HepG2 (cell line): ENCODE measurements around the gene KRTAP21-2. TPM values are rescaled to one million over a fixed set of nuclear protein-coding genes. Genes with fewer than 3 reads are reported as not detected.
A peak's percentile ranks its signal among the peaks of the same experiment; 100 is the strongest.
"Not testable (repeated sequence)": the region's sequence is repeated elsewhere in the genome, so short reads cannot be mapped to it uniquely, and the experiment has no call there.

ENCODE experiments used
- ATAC-seq: fragments of 200-7000 bp; cut with Tn5 transposase; 3 replicates; pipeline ENCODE4 v1.9.1; 2020; ENCODE audit warnings: mild to moderate bottlenecking, moderate library complexity
- BruUV-seq: library from RNA; stranded (reverse); fragments of 400-500 nt; replicated peaks from 2 replicates; lab custom pipeline; 2021; lab: Mats Ljungman, UMichigan
- CTCF ChIA-PET: fragments of 300-600 bp; formaldehyde crosslinking; extraction: SDS; loops from one replicate; lab custom pipeline; 2021; ENCODE audit warnings: low total read pairs, inconsistent platforms, low intra/inter-chr PET ratio; lab: Yijun Ruan, JAX
- POLR2A ChIA-PET: fragments of 350-600 bp; sonication (Branson Sonifier 250); formaldehyde crosslinking; loops from one replicate; lab custom pipeline; 2020; ENCODE audit warnings: antibody characterized with exemption, inconsistent platforms; lab: Yijun Ruan, JAX
- DNase-seq: peaks from one replicate; pipeline ENCODE4 v3.0.0-alpha.2; 2015; ENCODE audit warnings: low spot score
- FAIRE-seq: peaks from 3 replicates; lab custom pipeline; 2011; peaks lifted over from hg19 to GRCh38; lab: Jason Lieb, UNC
- H2AFZ ChIP-seq: one replicate; pipeline ENCODE4 v1.6.1; 2011; ENCODE audit warnings: low read length, inconsistent platforms
- H3K27ac ChIP-seq: fragments of 300-600 bp; 3 replicates; pipeline ENCODE4 v1.8.0; 2011; ENCODE audit warnings: mixed run types, mild to moderate bottlenecking, mixed read lengths, low read length, inconsistent platforms; ENCODE audit not compliant: insufficient read depth; ENCODE audit errors: extremely low read length
- H3K27me3 ChIP-seq, 2 experiments: fragments of 200-600 bp in 1 of 2; 2 replicates in 1 of 2; 3 replicates in 1 of 2; pipeline versions ENCODE4 v1.6.0 to v1.8.0; 2011; ENCODE audit warnings: low read length in 2 of 2, mild to moderate bottlenecking in 2 of 2, moderate library complexity in 2 of 2, inconsistent platforms in 1 of 2; ENCODE audit not compliant: insufficient read depth in 2 of 2, control insufficient read depth in 1 of 2
- H3K36me3 ChIP-seq, 2 experiments: fragments of 200-600 bp in 1 of 2; replicated peaks in 1 of 2; 2 replicates in 1 of 2; 3 replicates in 1 of 2; pipeline versions ENCODE4 v1.5.1 to v1.8.0; 2011; ENCODE audit warnings: low read length in 2 of 2, inconsistent platforms in 1 of 2; ENCODE audit not compliant: insufficient read depth in 2 of 2, control insufficient read depth in 1 of 2
- H3K4me1 ChIP-seq: 2 replicates; pipeline ENCODE4 v1.5.1; 2012; ENCODE audit warnings: low read length, inconsistent platforms; ENCODE audit not compliant: insufficient read depth
- H3K4me2 ChIP-seq: 2 replicates; pipeline ENCODE4 v1.6.0; 2011; ENCODE audit warnings: low read depth, low read length, inconsistent platforms
- H3K4me3 ChIP-seq, 3 experiments: fragments of 200-600 bp in 1 of 3; sonication (generic), shearing (Covaris generic) in 1 of 3; replicated peaks in 1 of 3; 2 replicates each; pipeline ENCODE4 v1.5.1; 2011 to 2016; ENCODE audit warnings: low read length in 3 of 3, inconsistent platforms in 2 of 3, low read depth in 2 of 3, mild to moderate bottlenecking in 2 of 3, control low read depth in 1 of 3, mixed read lengths in 1 of 3; ENCODE audit not compliant: insufficient read depth in 1 of 3
- H3K79me2 ChIP-seq: one replicate; pipeline ENCODE4 v1.6.1; 2011; ENCODE audit warnings: low read length, inconsistent platforms; ENCODE audit not compliant: insufficient read depth
- H3K9ac ChIP-seq: 2 replicates; pipeline ENCODE4 v1.6.0; 2011; ENCODE audit warnings: mild to moderate bottlenecking, low read depth, low read length, inconsistent platforms; ENCODE audit not compliant: insufficient read depth
- H3K9me3 ChIP-seq: 2 replicates; pipeline ENCODE4 v1.5.1; 2012; ENCODE audit warnings: mild to moderate bottlenecking, low read length
- H4K20me1 ChIP-seq: 2 replicates; pipeline ENCODE4 v1.6.0; 2011; ENCODE audit warnings: inconsistent platforms, mild to moderate bottlenecking, low read length, moderate library complexity; ENCODE audit not compliant: insufficient read depth
- ATF1 ChIP-seq: IDR thresholded peaks from 2 replicates; pipeline ENCODE4 v1.6.1; 2016; ENCODE audit warnings: mild to moderate bottlenecking, control low read depth
- CCAR2 ChIP-seq: fragments of 200-400 bp; formaldehyde crosslinking; optimal IDR thresholded peaks from 2 replicates; pipeline ENCODE3; 2018; ENCODE audit warnings: low read depth, mild to moderate bottlenecking, low read length, moderate library complexity
- MAFF ChIP-seq: IDR thresholded peaks from 2 replicates; pipeline ENCODE4 v1.6.1; 2011; ENCODE audit warnings: low read depth, low read length, improper control_type of control experiment
- MAFK ChIP-seq, 2 experiments: IDR thresholded peaks in 1 of 2; conservative IDR thresholded peaks in 1 of 2; 2 replicates each; pipeline ENCODE4 v1.6.1; 2011; ENCODE audit warnings: improper control_type of control experiment in 2 of 2, low read length in 2 of 2
- MEIS1 ChIP-seq: sonication (generic); formaldehyde crosslinking; IDR thresholded peaks from 2 replicates; pipeline ENCODE4 v1.9.0; 2021; ENCODE audit warnings: mild to moderate bottlenecking, missing genetic modification reagents, moderate library complexity, borderline replicate concordance
- WGBS: methylation state at CpG from one replicate; pipeline ENCODE4 v1.1.6; 2017; ENCODE audit warnings: low lambda C conversion rate; 5-methylcytosine and 5-hydroxymethylcytosine counted together
- in situ Hi-C: cut with HindIII; loops from 2 replicates; pipeline ENCODE4 v1.10.0; 2017; ENCODE audit warnings: low pct_unique_long_range_greater_than_20kb; ENCODE audit not compliant: extremely low pct_ligation_motif_present
- intact Hi-C: fragments of 100-400 bp; cut with micrococcal nuclease; formaldehyde crosslinking; loops from one replicate; pipeline ENCODE4 v1.10.0; 2022; ENCODE audit not compliant: unreplicated experiment
- polyA plus RNA-seq, 8 experiments: library from polyadenylated mRNA; depleted of rRNA in 3 of 8; stranded (reverse) in 7 of 8; unstranded in 1 of 8; fragments of >200 nt; fragmentation: Illumina TruSeq in 4 of 8; extraction: Trizol in 4 of 8; gene quantifications; 2 replicates each; pipeline versions ENCODE4 v1.2.1 to v1.2.3, GENCODE V29; 2011 to 2016; ENCODE audit warnings: low read depth in 4 of 8, missing spikeins in 1 of 8, mixed read lengths in 1 of 8; ENCODE audit not compliant: insufficient read depth in 1 of 8
- total RNA-seq, 5 experiments: library from RNA; depleted of rRNA; stranded (reverse); fragments of >200 nt; fragmentation: Illumina TruSeq; extraction: Trizol; gene quantifications; 2 replicates each; pipeline ENCODE4 v1.2.3, GENCODE V29; 2016; ENCODE audit warnings: low read depth in 1 of 5
- TF ChIP-seq, protein P1 (sequence below): sonication (generic); formaldehyde crosslinking; IDR thresholded peaks from 2 replicates; pipeline ENCODE4 v1.9.0; 2021; ENCODE audit warnings: missing genetic modification reagents, mild to moderate bottlenecking, borderline replicate concordance
- TF ChIP-seq, protein P2 (sequence below): sonication (generic); formaldehyde crosslinking; IDR thresholded peaks from 2 replicates; pipeline ENCODE4 v1.5.0; 2020; ENCODE audit warnings: mild to moderate bottlenecking, missing genetic modification reagents

KRTAP21-2 gene
- total and polyA plus RNA-seq, 2 of the 13 experiments (the other 11 are each of a cell fraction or from before 2014, with no cell fraction given), result not detected

DNA sequence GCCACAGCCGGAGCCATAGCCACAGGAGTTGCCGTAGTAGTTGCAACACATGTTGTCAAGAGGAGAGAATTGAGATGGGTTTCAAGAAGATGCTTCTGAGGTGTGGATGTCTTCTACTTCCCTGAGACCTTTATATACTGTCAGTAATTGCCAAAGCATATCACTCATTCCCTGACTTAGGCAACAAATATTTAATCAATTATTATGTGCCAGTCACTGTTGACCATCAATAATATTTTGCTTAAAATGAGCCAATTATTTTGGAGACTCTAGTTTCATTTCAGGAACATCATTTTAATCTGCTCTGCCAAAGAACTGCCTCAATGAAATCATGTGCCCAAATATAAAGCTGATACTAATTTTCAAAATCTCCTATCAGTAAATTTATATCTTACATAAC lies 8.3 kb upstream of the KRTAP21-2 start, which contains the start of gene KRTAP21-1:
TSS of gene KRTAP21-1 (minus strand) at position 101 of the 400 bp plus-strand sequence. CDS start at position 51, 50 bp downstream.
- H3K9me3 ChIP-seq, result peaks cover 97% of the 10 kb centered on the region
- intact Hi-C loops, H3K79me2 ChIP-seq, H2AFZ ChIP-seq, in situ Hi-C loops, DNase-seq, H3K27ac ChIP-seq, CTCF ChIA-PET, FAIRE-seq, H3K4me1 ChIP-seq, BruUV-seq, ATAC-seq, POLR2A ChIA-PET, H3K36me3 ChIP-seq, H3K4me2 ChIP-seq, H3K4me3 ChIP-seq, H3K9ac ChIP-seq, H3K27me3 ChIP-seq, H4K20me1 ChIP-seq: not testable (repeated sequence)
- 67% methylated on average over 2 of the region's 2 CpGs for WGBS

DNA sequence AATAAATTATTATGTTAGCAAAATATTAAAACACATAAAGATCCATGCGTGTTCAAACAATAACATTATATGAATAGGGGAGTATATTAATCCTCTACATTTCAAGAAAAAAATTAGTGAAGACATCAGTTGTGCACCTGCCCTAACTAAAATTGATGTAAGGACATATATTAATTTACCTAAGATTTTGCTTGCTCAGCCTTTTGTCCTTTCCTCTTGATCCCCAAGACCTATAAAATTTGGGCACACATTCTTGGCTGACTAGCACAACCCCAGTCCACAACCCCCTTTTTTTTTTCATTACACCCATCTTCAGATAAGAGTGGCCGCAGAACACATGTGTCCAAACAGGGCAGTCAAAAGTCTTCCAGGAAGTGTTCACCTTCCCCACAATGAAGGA lies 6.6 kb downstream of the KRTAP21-2 start:
- Histone ChIP-seq H3K9ac (no peak overlapping the region), H3K79me2 (no peaks in the 10 kb centered on the region), H3K36me3 (no peaks in the 10 kb centered on the region), H3K27me3 (no peaks in the 10 kb centered on the region), H3K4me1 (no peaks in the 10 kb centered on the region), H3K4me2 (no peak overlapping the region), H3K4me3 (no peak overlapping the region), H4K20me1 (no peaks in the 10 kb centered on the region), H2AFZ (no peak overlapping the region), H3K9me3 (peaks cover 85% of the 10 kb centered on the region)
- in situ Hi-C loops (no loop called here), intact Hi-C loops (no loop called here)
- 42% methylated on average over 2 of the region's 2 CpGs for WGBS
- DNase-seq (no peak), ATAC-seq (no peak), FAIRE-seq (no peak)
- POLR2A ChIA-PET, result no interaction called here
- BruUV-seq, result no TSS peak
- TF ChIP-seq MEIS1 (no peak), ATF1 (CRISPR knock-in tag) (no peak), MAFF (peak; percentile 54), CCAR2 (no peak), MAFK (conservative IDR thresholded peaks at IDR 0.05 in 1 of 2, IDR thresholded peaks at IDR 0.05 in 1 of 2; ENCODE audit: low read length in 2 of 2) (peak; percentile 13 to 74; a peak in 3 of 4 replicates)
- TF ChIP-seq, protein P1, sequence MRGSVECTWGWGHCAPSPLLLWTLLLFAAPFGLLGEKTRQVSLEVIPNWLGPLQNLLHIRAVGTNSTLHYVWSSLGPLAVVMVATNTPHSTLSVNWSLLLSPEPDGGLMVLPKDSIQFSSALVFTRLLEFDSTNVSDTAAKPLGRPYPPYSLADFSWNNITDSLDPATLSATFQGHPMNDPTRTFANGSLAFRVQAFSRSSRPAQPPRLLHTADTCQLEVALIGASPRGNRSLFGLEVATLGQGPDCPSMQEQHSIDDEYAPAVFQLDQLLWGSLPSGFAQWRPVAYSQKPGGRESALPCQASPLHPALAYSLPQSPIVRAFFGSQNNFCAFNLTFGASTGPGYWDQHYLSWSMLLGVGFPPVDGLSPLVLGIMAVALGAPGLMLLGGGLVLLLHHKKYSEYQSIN, result no peak
- TF ChIP-seq, protein P2, sequence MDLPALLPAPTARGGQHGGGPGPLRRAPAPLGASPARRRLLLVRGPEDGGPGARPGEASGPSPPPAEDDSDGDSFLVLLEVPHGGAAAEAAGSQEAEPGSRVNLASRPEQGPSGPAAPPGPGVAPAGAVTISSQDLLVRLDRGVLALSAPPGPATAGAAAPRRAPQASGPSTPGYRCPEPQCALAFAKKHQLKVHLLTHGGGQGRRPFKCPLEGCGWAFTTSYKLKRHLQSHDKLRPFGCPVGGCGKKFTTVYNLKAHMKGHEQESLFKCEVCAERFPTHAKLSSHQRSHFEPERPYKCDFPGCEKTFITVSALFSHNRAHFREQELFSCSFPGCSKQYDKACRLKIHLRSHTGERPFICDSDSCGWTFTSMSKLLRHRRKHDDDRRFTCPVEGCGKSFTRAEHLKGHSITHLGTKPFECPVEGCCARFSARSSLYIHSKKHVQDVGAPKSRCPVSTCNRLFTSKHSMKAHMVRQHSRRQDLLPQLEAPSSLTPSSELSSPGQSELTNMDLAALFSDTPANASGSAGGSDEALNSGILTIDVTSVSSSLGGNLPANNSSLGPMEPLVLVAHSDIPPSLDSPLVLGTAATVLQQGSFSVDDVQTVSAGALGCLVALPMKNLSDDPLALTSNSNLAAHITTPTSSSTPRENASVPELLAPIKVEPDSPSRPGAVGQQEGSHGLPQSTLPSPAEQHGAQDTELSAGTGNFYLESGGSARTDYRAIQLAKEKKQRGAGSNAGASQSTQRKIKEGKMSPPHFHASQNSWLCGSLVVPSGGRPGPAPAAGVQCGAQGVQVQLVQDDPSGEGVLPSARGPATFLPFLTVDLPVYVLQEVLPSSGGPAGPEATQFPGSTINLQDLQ (CRISPR knock-in tag), result no peak
- TF ChIP-seq, all 625 proteins: peak for 2
- CTCF ChIA-PET, result no interaction called here
- no peak overlapping the region for H3K27ac ChIP-seq
